ENCODE results near the gene MAP3K7. TPM values are rescaled to one million over a fixed set of nuclear protein-coding genes. Genes with fewer than 3 reads are reported as not detected.

The MAP3K7 gene
- total RNA-seq, 1 experiment from 2014 or later = 26.6 TPM

DNA sequence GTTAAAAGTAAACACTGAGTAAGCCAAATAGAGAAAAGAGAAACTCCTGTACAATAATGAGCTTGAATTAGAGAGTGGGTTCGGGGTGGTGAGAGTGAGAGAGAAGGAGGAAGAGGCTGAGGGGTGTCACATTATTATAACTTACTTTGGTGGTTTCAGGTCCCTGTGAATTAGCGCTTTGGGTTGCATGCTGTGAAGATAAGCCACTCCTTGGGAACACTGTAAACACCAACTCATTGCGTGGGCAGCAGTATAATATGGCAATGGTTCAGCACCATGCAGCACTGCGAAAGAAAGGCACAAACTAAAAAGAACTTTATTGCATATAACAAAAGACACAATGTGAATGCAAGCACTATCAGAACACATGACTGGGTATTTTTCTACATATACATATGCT, 26.9 kb downstream of the MAP3K7 start (continued):
- TF ChIP-seq CTCF (IDR thresholded peaks at IDR 0.05 in 2 of 3, conservative IDR thresholded peaks at IDR 0.05 in 1 of 3; ENCODE audit: borderline replicate concordance in 1 of 3, insufficient read depth in 1 of 3, low read depth in 2 of 3, low read length in 2 of 3) (no peak), ZNF274 (IDR thresholded peaks at IDR 0.05; ENCODE audit: low read depth, low read length) (no peak), ZBTB33 (IDR thresholded peaks at IDR 0.05; ENCODE audit: extremely low read depth, insufficient replicate concordance, low read length) (no peak), EZH2 (IDR thresholded peaks at IDR 0.05) (no peak), POLR2AphosphoS5 (IDR thresholded peaks at IDR 0.05; ENCODE audit: low read depth, low read length) (no peak), SRF (IDR thresholded peaks at IDR 0.05; ENCODE audit: low read depth) (no peak), MAX (IDR thresholded peaks at IDR 0.05) (no peak), ELF1 (IDR thresholded peaks at IDR 0.05; ENCODE audit: borderline replicate concordance, low read depth) (no peak), SIN3A (IDR thresholded peaks at IDR 0.05; ENCODE audit: low read depth) (no peak), FOSL1 (IDR thresholded peaks at IDR 0.05; ENCODE audit: low read depth) (no peak)
- TF ChIP-seq, protein P1, sequence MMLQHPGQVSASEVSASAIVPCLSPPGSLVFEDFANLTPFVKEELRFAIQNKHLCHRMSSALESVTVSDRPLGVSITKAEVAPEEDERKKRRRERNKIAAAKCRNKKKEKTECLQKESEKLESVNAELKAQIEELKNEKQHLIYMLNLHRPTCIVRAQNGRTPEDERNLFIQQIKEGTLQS (IDR thresholded peaks at IDR 0.05) = no peak

- Histone ChIP-seq H3K36me3 (ENCODE audit: control insufficient read depth in 1 of 2, insufficient read depth in 2 of 2, low read length in 2 of 2) (peaks cover 19 to 31% of the 10 kb centered on the region in 2 experiments), H2AFZ (ENCODE audit: low read depth, low read length, poor library complexity, severe bottlenecking) (no peak overlapping the region), H3K4me3 (replicated peaks in 1 of 2; ENCODE audit: low read depth in 1 of 2, low read length in 2 of 2) (no peak overlapping the region), H3K79me2 (ENCODE audit: insufficient read depth, low read length) (no peaks in the 10 kb centered on the region), H3K27me3 (ENCODE audit: insufficient read depth, low read length) (no peaks in the 10 kb centered on the region), H3K9me3 (ENCODE audit: control insufficient read depth in 1 of 2, insufficient read depth in 1 of 2, low read depth in 1 of 2, low read length in 2 of 2) (no peaks in the 10 kb centered on the region), H4K20me1 (ENCODE audit: insufficient read depth) (no peaks in the 10 kb centered on the region), H3K9ac (ENCODE audit: low read length) (no peak overlapping the region), H3K9me2 (ENCODE audit: insufficient read depth) (no peaks in the 10 kb centered on the region), H3K4me2 (ENCODE audit: low read length) (no peak overlapping the region), H3K27ac (ENCODE audit: low read depth, low read length) (no peak overlapping the region), H3K4me1 (ENCODE audit: control insufficient read depth in 1 of 2, insufficient read depth in 2 of 2, low read length in 2 of 2) (no peaks in the 10 kb centered on the region)
- ChIA-PET POLR2A (no interaction called here), RAD21 (ENCODE audit: low non-redundant PET in 1 of 2, low total read pairs in 2 of 2, uncharacterized antibody in 2 of 2, unreplicated experiment in 2 of 2) (no interaction called here), CTCF (no interaction called here)
- intact Hi-C loops (cut with micrococcal nuclease) = no loop called here
- ATAC-seq (no peak), DNase-seq (ENCODE audit: low read depth, low spot score) (no peak)
- BruUV-seq (replicated peaks) = no TSS peak
- TF ChIP-seq MAX (IDR thresholded peaks at IDR 0.05) (no peak), ZFX (IDR thresholded peaks at IDR 0.05) (no peak), EZH2 (IDR thresholded peaks at IDR 0.05) (no peak), EZH2phosphoT487 (IDR thresholded peaks at IDR 0.05; ENCODE audit: borderline replicate concordance) (no peak), CBX3 (IDR thresholded peaks at IDR 0.05; ENCODE audit: low read depth) (no peak), EGR1 (IDR thresholded peaks at IDR 0.05; ENCODE audit: low read depth) (no peak), CEBPB (IDR thresholded peaks at IDR 0.05; ENCODE audit: low read depth) (no peak), TCF7L2 (IDR thresholded peaks at IDR 0.05; ENCODE audit: borderline replicate concordance, extremely low read depth, insufficient read depth, insufficient read length) (no peak), RAD21 (IDR thresholded peaks at IDR 0.05; ENCODE audit: low read depth) (no peak), SRF (IDR thresholded peaks at IDR 0.05; ENCODE audit: low read depth) (no peak)
- TF ChIP-seq, protein P1 (IDR thresholded peaks at IDR 0.05) = no peak
These were observed 29.9 kb downstream of the MAP3K7 start for GRCh38 chr6:90557006-90557405.

Measured in HCT116 (cell line).